Measurements from ENCODE around the gene GALNT8.

Gene GALNT8

GRCh38 chr12:4796694-4797482 lies 76.7 kb downstream of the GALNT8 start:
- no peak for DNase-seq (ENCODE audit: low spot score)

GRCh38 chr12:4800555-4800954 lies 80.4 kb downstream of the GALNT8 start:
- DNase-seq (ENCODE audit: low spot score) = no peak

- no peak for DNase-seq (ENCODE audit: low spot score)
Observed at GRCh38 chr12:4802841-4803240, 82.6 kb downstream of the GALNT8 start.

- no peak for DNase-seq (ENCODE audit: low spot score)
Observed at GRCh38 chr12:4806439-4807115, 86.4 kb downstream of the GALNT8 start.

- no peak for DNase-seq (ENCODE audit: low spot score)
Observed at GRCh38 chr12:4807116-4807783, 87.0 kb downstream of the GALNT8 start.

- no peak for DNase-seq (ENCODE audit: low spot score)
Observed at GRCh38 chr12:4807813-4808212, 87.6 kb downstream of the GALNT8 start.

- peak; percentile 13 for DNase-seq (ENCODE audit: low spot score)
Observed at GRCh38 chr12:4809013-4809448, 88.8 kb downstream of the GALNT8 start.

GRCh38 chr12:4809449-4810218 lies 89.4 kb downstream of the GALNT8 start:
- no peak for DNase-seq (ENCODE audit: low spot score)

- DNase-seq (ENCODE audit: low spot score) = no peak
Observed at GRCh38 chr12:4810219-4810671, 90.0 kb downstream of the GALNT8 start.

GRCh38 chr12:4812624-4813327 lies 92.6 kb downstream of the GALNT8 start:
- DNase-seq (ENCODE audit: low spot score) = no peak

- no peak for DNase-seq (ENCODE audit: low spot score)
Observed at GRCh38 chr12:4813741-4814140, 93.5 kb downstream of the GALNT8 start.

GRCh38 chr12:4814485-4814884 lies 94.3 kb downstream of the GALNT8 start:
- no peak for DNase-seq (ENCODE audit: low spot score)

GRCh38 chr12:4816744-4817525 lies 96.7 kb downstream of the GALNT8 start:
- DNase-seq (ENCODE audit: low spot score) = no peak

- no peak for DNase-seq (ENCODE audit: low spot score)
Observed at GRCh38 chr12:4817880-4818279, 97.7 kb downstream of the GALNT8 start.

- DNase-seq (ENCODE audit: low spot score) = no peak
Observed at GRCh38 chr12:4819654-4820053, 99.5 kb downstream of the GALNT8 start.

- DNase-seq (ENCODE audit: low spot score) = no peak
Observed at GRCh38 chr12:4820971-4821370, 100.8 kb downstream of the GALNT8 start.

Measured in globus pallidus (tissue), 1 donor.